Measurements from ENCODE around the gene CBX5. TPM values are rescaled to one million over a fixed set of nuclear protein-coding genes. Genes with fewer than 3 reads are reported as not detected.

Gene CBX5
- total RNA-seq, 1 experiment from 2014 or later, result 173 TPM

DNA sequence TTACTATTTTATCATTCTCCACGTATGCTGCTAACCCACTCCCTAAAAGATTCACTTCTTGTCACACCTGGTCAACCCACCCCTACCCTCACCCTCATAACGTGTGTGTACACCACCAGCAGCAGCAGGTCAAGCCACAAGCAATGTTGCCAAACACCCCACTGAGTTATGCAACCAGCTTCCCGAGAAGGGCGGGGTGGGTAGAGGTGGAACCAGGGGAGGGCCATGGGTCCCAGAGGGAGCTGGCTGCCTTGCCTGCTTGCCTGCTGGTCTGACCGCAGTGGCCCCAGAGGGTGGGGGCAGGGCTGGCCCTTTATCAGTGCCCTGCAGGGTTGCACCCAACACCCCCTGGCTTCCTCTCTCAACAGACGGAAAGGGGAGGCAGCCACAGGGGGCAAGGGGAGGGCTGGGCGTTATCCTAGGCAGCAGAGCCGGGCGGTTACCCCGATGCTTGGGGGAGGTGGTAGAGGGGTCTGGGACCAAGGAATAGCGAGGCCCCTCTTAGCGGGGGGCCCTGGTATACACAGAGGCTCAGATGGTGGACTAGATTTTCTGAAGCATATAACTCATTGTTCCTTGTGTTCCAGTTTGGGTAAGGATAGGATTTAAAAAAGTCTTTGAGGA lies 24.4 kb upstream of the CBX5 start:
- Mint-ChIP-seq H3K9me3 (ENCODE audit: low read depth, unreplicated experiment) (no peaks in the 10 kb centered on the region), H3K36me3 (ENCODE audit: insufficient read depth, unreplicated experiment) (peaks cover 7% of the 10 kb centered on the region), H3K4me3 (ENCODE audit: low read depth, unreplicated experiment) (peak overlapping the region; percentile 41), H3K27ac (ENCODE audit: unreplicated experiment) (no peak overlapping the region), H3K27me3 (ENCODE audit: unreplicated experiment) (peaks cover 15% of the 10 kb centered on the region), H3K4me1 (ENCODE audit: low read depth, unreplicated experiment) (peaks cover 64% of the 10 kb centered on the region)
- intact Hi-C loops (cut with micrococcal nuclease; ENCODE audit: unreplicated experiment), result no loop called here
- TF ChIP-seq, protein P1, sequence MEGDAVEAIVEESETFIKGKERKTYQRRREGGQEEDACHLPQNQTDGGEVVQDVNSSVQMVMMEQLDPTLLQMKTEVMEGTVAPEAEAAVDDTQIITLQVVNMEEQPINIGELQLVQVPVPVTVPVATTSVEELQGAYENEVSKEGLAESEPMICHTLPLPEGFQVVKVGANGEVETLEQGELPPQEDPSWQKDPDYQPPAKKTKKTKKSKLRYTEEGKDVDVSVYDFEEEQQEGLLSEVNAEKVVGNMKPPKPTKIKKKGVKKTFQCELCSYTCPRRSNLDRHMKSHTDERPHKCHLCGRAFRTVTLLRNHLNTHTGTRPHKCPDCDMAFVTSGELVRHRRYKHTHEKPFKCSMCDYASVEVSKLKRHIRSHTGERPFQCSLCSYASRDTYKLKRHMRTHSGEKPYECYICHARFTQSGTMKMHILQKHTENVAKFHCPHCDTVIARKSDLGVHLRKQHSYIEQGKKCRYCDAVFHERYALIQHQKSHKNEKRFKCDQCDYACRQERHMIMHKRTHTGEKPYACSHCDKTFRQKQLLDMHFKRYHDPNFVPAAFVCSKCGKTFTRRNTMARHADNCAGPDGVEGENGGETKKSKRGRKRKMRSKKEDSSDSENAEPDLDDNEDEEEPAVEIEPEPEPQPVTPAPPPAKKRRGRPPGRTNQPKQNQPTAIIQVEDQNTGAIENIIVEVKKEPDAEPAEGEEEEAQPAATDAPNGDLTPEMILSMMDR (IDR thresholded peaks at IDR 0.05; ENCODE audit: unreplicated experiment), result no peak
- peak; percentile 88 for DNase-seq
- CTCF ChIA-PET, result interaction anchor here (0.5 to 1.1 kb wide), 5 partner anchors 15 to 66 kb away, joined by 3 to 5 read pairs (median 4); partner anchors contain the start of genes COPZ1 and HNRNPA1
- no TSS peak for BruUV-seq (replicated peaks)

DNA sequence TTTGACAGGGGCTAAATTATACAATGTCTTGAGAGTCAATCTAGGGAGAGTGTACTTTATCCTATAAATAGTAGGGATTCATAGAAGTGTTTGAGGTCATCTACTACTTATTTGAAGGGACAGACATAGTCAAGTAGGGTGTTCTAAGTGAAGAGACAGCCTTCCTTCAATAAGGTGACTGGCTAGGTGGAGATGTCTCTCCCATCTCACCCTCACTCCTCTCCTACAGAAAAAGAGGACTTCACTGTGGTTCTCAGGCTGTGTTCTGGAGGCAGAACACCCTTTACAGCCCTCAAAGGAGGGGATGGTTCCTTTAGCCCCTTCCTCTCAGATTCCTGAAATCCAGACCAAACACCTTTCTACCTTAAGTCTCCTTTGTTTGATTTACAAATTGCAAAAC lies 23.7 kb upstream of the CBX5 start:
- H3K27me3 Mint-ChIP-seq (ENCODE audit: unreplicated experiment), result peaks cover 21% of the 10 kb centered on the region
- H3K9me3 Mint-ChIP-seq (ENCODE audit: low read depth, unreplicated experiment), result no peaks in the 10 kb centered on the region
- TF ChIP-seq, protein P1 (IDR thresholded peaks at IDR 0.05; ENCODE audit: unreplicated experiment), result no peak
- intact Hi-C loops (cut with micrococcal nuclease; ENCODE audit: unreplicated experiment), result no loop called here
- H3K36me3 Mint-ChIP-seq (ENCODE audit: insufficient read depth, unreplicated experiment), result peaks cover 7% of the 10 kb centered on the region
- no peak overlapping the region for H3K27ac Mint-ChIP-seq (ENCODE audit: unreplicated experiment)
- peak overlapping the region; percentile 41 for H3K4me3 Mint-ChIP-seq (ENCODE audit: low read depth, unreplicated experiment)
- no TSS peak for BruUV-seq (replicated peaks)
- peaks cover 64% of the 10 kb centered on the region for H3K4me1 Mint-ChIP-seq (ENCODE audit: low read depth, unreplicated experiment)
- DNase-seq, result no peak
- CTCF ChIA-PET, result interaction anchor here (0.8 to 1.1 kb wide), 4 partner anchors 15 to 67 kb away, joined by 3 to 5 read pairs (median 4); partner anchors contain the start of genes COPZ1 and HNRNPA1

DNA sequence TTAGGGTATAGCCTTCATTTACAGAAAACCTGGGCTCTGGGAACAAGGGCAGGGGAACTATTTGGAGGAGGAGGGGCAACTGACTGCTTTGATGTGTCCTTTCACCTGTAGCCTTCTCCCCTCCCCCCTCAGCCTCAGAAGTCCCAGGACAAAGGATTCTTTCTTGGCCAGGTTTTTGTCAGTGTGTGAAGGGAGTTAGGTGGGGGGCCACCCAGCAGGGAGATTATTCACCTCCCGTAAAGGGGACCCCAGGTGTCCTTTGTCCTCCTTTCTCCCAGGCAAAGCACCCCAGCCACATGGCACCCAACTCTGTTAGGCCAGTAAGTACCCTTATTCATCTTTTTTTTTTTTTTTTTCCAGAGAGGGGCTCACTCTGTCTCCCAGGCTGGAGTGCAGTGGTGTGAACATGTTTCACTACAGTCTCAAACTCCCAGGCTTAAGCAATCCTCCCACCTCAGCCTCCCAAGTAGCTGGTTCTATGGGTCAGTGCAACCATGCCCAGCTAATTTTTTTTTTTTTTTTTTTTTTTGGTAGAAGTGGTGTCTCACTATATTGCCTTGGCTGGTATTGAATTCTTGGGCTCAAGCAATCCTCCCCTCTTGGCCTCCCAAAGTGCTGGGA lies 21.6 kb upstream of the CBX5 start:
- no peak for DNase-seq
- Mint-ChIP-seq H3K27me3 (ENCODE audit: unreplicated experiment) (peaks cover 21% of the 10 kb centered on the region), H3K4me1 (ENCODE audit: low read depth, unreplicated experiment) (peaks cover 49% of the 10 kb centered on the region), H3K9me3 (ENCODE audit: low read depth, unreplicated experiment) (no peaks in the 10 kb centered on the region), H3K4me3 (ENCODE audit: low read depth, unreplicated experiment) (peak overlapping the region; percentile 58), H3K27ac (ENCODE audit: unreplicated experiment) (no peak overlapping the region), H3K36me3 (ENCODE audit: insufficient read depth, unreplicated experiment) (peaks cover 7% of the 10 kb centered on the region)
- no TSS peak for BruUV-seq (replicated peaks)
- TF ChIP-seq, protein P1 (IDR thresholded peaks at IDR 0.05; ENCODE audit: unreplicated experiment), result no peak
- intact Hi-C loops (cut with micrococcal nuclease; ENCODE audit: unreplicated experiment), result no loop called here
- CTCF ChIA-PET, result interaction anchor here (1.7 kb wide), 1 partner anchor 24 kb away, joined by 9 read pairs; the partner anchor contains the start of gene COPZ1

DNA sequence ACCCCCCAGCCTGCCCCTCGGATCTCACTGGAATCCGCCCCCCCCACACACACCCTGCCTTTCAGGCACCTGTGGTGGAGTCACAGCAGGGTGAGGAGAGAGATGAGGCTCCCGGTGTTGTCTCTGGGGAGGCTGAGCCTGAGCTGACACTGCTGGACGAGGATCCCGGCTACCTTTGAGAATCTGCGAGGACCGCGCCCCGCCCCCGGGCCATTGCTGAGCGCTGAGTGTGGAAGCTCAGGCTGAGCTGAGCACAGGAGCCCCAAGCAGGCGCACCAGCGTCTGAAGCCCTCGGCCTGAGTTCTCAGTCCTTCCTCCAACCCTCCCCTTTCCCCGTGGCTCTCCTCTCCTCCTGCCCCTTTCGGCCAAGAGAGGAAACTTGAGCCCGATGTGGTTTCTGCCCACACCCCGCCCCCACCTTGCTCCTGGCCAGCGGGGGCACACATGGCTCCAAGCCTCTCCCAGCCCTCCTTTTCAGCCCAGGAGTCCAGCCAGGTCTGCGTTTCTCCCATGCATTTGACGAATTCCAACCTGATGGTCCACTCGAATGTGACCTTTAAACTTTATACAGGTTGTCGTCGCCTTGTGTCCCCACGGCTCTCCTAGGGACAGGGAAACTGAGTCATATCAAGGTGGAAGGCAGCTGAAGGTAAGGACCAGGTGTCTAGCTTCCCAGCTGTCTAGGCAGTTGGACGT lies 21.0 kb upstream of the CBX5 start, which contains the start of gene NFE2:
TSS of gene NFE2 (minus strand) at position 284 of the 696 bp plus-strand sequence. CDS start 5,767 bp downstream, outside the sequence.
- H3K27me3 Mint-ChIP-seq (ENCODE audit: unreplicated experiment), result peaks cover 21% of the 10 kb centered on the region
- peak within 1 kb of the TSS; percentile 58 for H3K4me3 Mint-ChIP-seq (ENCODE audit: low read depth, unreplicated experiment)
- peaks cover 47% of the 10 kb centered on the region for H3K4me1 Mint-ChIP-seq (ENCODE audit: low read depth, unreplicated experiment)
- peaks cover 7% of the 10 kb centered on the region for H3K36me3 Mint-ChIP-seq (ENCODE audit: insufficient read depth, unreplicated experiment)
- TF ChIP-seq, protein P1 (IDR thresholded peaks at IDR 0.05; ENCODE audit: unreplicated experiment), result no peak
- DNase-seq, result peak; percentile 77
- H3K27ac Mint-ChIP-seq (ENCODE audit: unreplicated experiment), result no peak within 1 kb of the TSS
- no TSS peak for BruUV-seq (replicated peaks)
- intact Hi-C loops (cut with micrococcal nuclease; ENCODE audit: unreplicated experiment), result no loop called here
- CTCF ChIA-PET, result interaction anchor here (0.6 to 1.7 kb wide), 3 partner anchors 24 to 32 kb away, joined by 3 to 9 read pairs (median 6); partner anchors contain the start of gene COPZ1
- H3K9me3 Mint-ChIP-seq (ENCODE audit: low read depth, unreplicated experiment), result no peaks in the 10 kb centered on the region
